RCC 7860 (cell line): Measurements from ENCODE around the gene SLIT3.

Experiments used
- DNase-seq: peaks from one replicate; pipeline ENCODE4 v3.0.0-alpha.2; 2015; ENCODE audit warnings: low spot score
- FAIRE-seq: peaks from 2 replicates; lab custom pipeline; 2012; peaks lifted over from hg19 to GRCh38; lab: Jason Lieb, UNC

Gene SLIT3

GRCh38 chr5:169300468-169301385 is at the start of gene SLIT3:
SLIT3 (minus strand) TSS chr5:169301139; CDS start chr5:169300709, 430 bp downstream.
- no peak for FAIRE-seq
- DNase-seq: no peak

- FAIRE-seq: peak; percentile 99
- DNase-seq: peak; percentile 97
These were observed 49.1 kb upstream of the SLIT3 start for GRCh38 chr5:169350016-169350415.

GRCh38 chr5:169347786-169348185 is 46.8 kb upstream of the SLIT3 start:
- FAIRE-seq (no peak), DNase-seq (no peak)

GRCh38 chr5:169344629-169345028 is 43.7 kb upstream of the SLIT3 start:
- DNase-seq: no peak
- FAIRE-seq: no peak

- DNase-seq (no peak), FAIRE-seq (no peak)
These were observed 42.8 kb upstream of the SLIT3 start for GRCh38 chr5:169343766-169344165.

GRCh38 chr5:169341556-169341955 is 40.6 kb upstream of the SLIT3 start:
- FAIRE-seq (no peak), DNase-seq (no peak)

GRCh38 chr5:169339869-169340268 is 38.9 kb upstream of the SLIT3 start:
- FAIRE-seq: no peak
- no peak for DNase-seq

- DNase-seq (no peak), FAIRE-seq (no peak)
These were observed 35.3 kb upstream of the SLIT3 start for GRCh38 chr5:169336242-169336641.

- DNase-seq (no peak), FAIRE-seq (no peak)
These were observed 34.9 kb upstream of the SLIT3 start for GRCh38 chr5:169335806-169336205.

- DNase-seq: no peak
- FAIRE-seq: no peak
These were observed 32.6 kb upstream of the SLIT3 start for GRCh38 chr5:169333518-169333917.

- no peak for FAIRE-seq
- DNase-seq: no peak
These were observed 30.4 kb upstream of the SLIT3 start for GRCh38 chr5:169331292-169331852.

GRCh38 chr5:169328401-169328800 is 27.5 kb upstream of the SLIT3 start:
- DNase-seq (no peak), FAIRE-seq (no peak)

- DNase-seq: no peak
- no peak for FAIRE-seq
These were observed 24.3 kb upstream of the SLIT3 start for GRCh38 chr5:169325273-169325672.

GRCh38 chr5:169318556-169318955 is 17.6 kb upstream of the SLIT3 start:
- DNase-seq (no peak), FAIRE-seq (no peak)

- DNase-seq: no peak
- FAIRE-seq: no peak
These were observed 6.7 kb upstream of the SLIT3 start for GRCh38 chr5:169307646-169308045.

- DNase-seq (no peak), FAIRE-seq (no peak)
These were observed 4.4 kb upstream of the SLIT3 start for GRCh38 chr5:169305366-169305765.

GRCh38 chr5:169304175-169304574 is 3.2 kb upstream of the SLIT3 start:
- DNase-seq: no peak
- no peak for FAIRE-seq

GRCh38 chr5:169303119-169303515 is 2.2 kb upstream of the SLIT3 start:
- DNase-seq: no peak
- FAIRE-seq: no peak

GRCh38 chr5:169302491-169303118 is 1.7 kb upstream of the SLIT3 start:
- FAIRE-seq (peak; percentile 4), DNase-seq (peak; percentile 47)

GRCh38 chr5:169301986-169302385 is 1.0 kb upstream of the SLIT3 start:
- FAIRE-seq (no peak), DNase-seq (no peak)

- no peak for FAIRE-seq
- DNase-seq: no peak
These were observed 521 bp upstream of the SLIT3 start for GRCh38 chr5:169301386-169301934.
